ENCODE data around the gene CHURC1.

The CHURC1 gene

DNA sequence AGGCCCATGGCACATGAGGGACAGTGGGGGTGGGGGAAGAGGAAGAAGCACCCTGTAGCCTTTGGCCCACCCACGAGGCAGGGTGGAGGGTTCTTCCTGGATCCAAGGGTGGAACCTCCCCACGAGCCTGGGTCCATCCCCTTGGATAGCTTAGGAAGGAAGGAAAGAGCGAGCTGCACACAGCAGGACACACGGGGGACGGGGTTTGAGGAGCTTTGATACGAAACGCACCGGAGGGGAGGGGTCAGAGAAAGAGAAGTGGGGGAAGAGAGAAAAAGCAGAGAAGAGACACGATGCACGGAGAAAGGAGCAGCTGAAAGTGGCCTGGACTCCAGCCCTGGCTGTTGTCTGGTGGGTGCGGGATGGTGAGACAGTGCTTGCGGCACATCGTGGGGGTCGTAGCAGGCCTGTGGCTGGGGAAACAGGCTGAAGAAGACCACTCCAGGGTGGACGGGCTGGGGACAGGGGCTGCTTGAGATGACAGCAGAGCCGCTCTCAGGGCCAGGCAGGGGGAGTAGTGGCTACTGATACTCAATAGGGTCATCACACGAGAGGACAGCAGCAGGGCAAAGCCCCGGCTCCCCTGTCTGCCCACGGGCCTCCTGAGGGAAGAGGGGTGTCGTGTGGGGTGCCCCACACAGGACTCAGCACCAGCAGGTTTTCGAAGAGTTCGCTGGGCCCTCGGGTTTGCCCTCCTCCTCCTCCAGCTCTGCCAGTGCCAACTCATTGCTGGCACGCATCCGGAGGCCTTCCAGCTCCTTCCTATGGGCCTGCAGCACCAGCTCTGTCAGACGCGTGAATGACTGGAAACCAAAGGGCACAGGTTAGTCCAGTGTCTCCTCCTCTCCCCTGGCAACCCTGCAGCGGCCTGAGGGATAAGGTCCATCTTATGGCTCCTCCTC, 33.7 kb downstream of the CHURC1 start:
- H3F3A ChIP-seq (ENCODE audit: control insufficient read depth, insufficient read depth) = no peaks in the 10 kb centered on the region
- no peaks in the 10 kb centered on the region for H3K36me3 ChIP-seq (ENCODE audit: control insufficient read depth, low read length)
- no peaks in the 10 kb centered on the region for H3K27me3 ChIP-seq (ENCODE audit: control insufficient read depth, low read length)
- no peaks in the 10 kb centered on the region for H3K79me2 ChIP-seq (ENCODE audit: control insufficient read depth, low read length)
- TF ChIP-seq CTCF (IDR thresholded peaks at IDR 0.05; ENCODE audit: low read depth, low read length, poor library complexity, severe bottlenecking) (no peak), EZH2phosphoT487 (IDR thresholded peaks at IDR 0.05; ENCODE audit: borderline replicate concordance, low read length) (no peak)
- H3K9me2 ChIP-seq (replicated peaks; ENCODE audit: control insufficient read depth, low read length) = no peaks in the 10 kb centered on the region
- H3K4me3 ChIP-seq (ENCODE audit: low read length) = no peak overlapping the region
- H3K4me2 ChIP-seq (ENCODE audit: low read length) = no peak overlapping the region
- peaks cover 8% of the 10 kb centered on the region for H3K4me1 ChIP-seq (ENCODE audit: control insufficient read depth, low read length)
- no peaks in the 10 kb centered on the region for H3K9me3 ChIP-seq (ENCODE audit: control insufficient read depth, insufficient read depth, low read length)
- H3K27ac ChIP-seq (ENCODE audit: low read depth, low read length) = no peak overlapping the region
- H4K20me1 ChIP-seq (ENCODE audit: control insufficient read depth, insufficient read depth, low read depth, low read length) = 0 out of 2 replicates have a peak, but pooled peaks cover 4% of the 10 kb centered on the region

GRCh38 chr14:64948612-64949210, 34.5 kb downstream of the CHURC1 start:
- H3F3A ChIP-seq (ENCODE audit: control insufficient read depth, insufficient read depth) = no peaks in the 10 kb centered on the region
- H3K4me3 ChIP-seq (ENCODE audit: low read length) = no peak overlapping the region
- no peaks in the 10 kb centered on the region for H3K27me3 ChIP-seq (ENCODE audit: control insufficient read depth, low read length)
- H3K36me3 ChIP-seq (ENCODE audit: control insufficient read depth, low read length) = no peaks in the 10 kb centered on the region
- H3K4me1 ChIP-seq (ENCODE audit: control insufficient read depth, low read length) = peaks cover 8% of the 10 kb centered on the region
- no peaks in the 10 kb centered on the region for H3K9me3 ChIP-seq (ENCODE audit: control insufficient read depth, insufficient read depth, low read length)
- H3K79me2 ChIP-seq (ENCODE audit: control insufficient read depth, low read length) = no peaks in the 10 kb centered on the region
- H3K4me2 ChIP-seq (ENCODE audit: low read length) = no peak overlapping the region
- no peak for TF ChIP-seq CTCF (IDR thresholded peaks at IDR 0.05; ENCODE audit: low read depth, low read length, poor library complexity, severe bottlenecking)
- TF ChIP-seq EZH2phosphoT487 (IDR thresholded peaks at IDR 0.05; ENCODE audit: borderline replicate concordance, low read length) = no peak
- no peak overlapping the region for H3K27ac ChIP-seq (ENCODE audit: low read depth, low read length)
- H3K9me2 ChIP-seq (replicated peaks; ENCODE audit: control insufficient read depth, low read length) = no peaks in the 10 kb centered on the region
- H4K20me1 ChIP-seq (ENCODE audit: control insufficient read depth, insufficient read depth, low read depth, low read length) = 0 out of 2 replicates have a peak, but pooled peaks cover 3% of the 10 kb centered on the region

DNA sequence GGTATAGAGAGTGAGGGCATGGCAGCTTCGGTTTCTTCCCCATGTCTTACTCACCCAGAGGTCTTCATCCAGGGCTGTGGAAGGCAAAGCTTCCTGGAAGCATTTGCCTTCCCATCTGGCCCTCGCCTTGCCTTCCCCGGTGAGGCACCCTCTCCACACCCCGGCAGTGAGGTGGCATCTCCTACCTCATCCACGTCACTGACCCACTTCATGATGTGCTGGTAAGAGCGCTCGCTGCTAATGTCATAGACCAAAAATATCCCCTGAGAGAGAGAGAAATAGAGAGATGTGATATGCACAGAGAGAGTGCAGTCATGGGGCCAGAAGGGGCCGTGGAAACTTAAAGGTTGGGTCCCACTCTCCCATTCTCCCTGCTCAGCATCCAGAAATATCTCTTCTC, 36.6 kb downstream of the CHURC1 start:
- Histone ChIP-seq H3K27me3 (ENCODE audit: control insufficient read depth, low read length) (no peaks in the 10 kb centered on the region), H3K4me2 (ENCODE audit: low read length) (no peak overlapping the region), H3K27ac (ENCODE audit: low read depth, low read length) (no peak overlapping the region), H3K79me2 (ENCODE audit: control insufficient read depth, low read length) (no peaks in the 10 kb centered on the region), H3F3A (ENCODE audit: control insufficient read depth, insufficient read depth) (no peaks in the 10 kb centered on the region), H3K36me3 (ENCODE audit: control insufficient read depth, low read length) (no peaks in the 10 kb centered on the region), H4K20me1 (ENCODE audit: control insufficient read depth, insufficient read depth, low read depth, low read length) (0 out of 2 replicates have a peak, but pooled peaks cover 3% of the 10 kb centered on the region), H3K9me3 (ENCODE audit: control insufficient read depth, insufficient read depth, low read length) (no peaks in the 10 kb centered on the region), H3K4me3 (ENCODE audit: low read length) (no peak overlapping the region), H3K4me1 (ENCODE audit: control insufficient read depth, low read length) (peaks cover 8% of the 10 kb centered on the region), H3K9me2 (replicated peaks; ENCODE audit: control insufficient read depth, low read length) (no peaks in the 10 kb centered on the region)
- no peak for TF ChIP-seq EZH2phosphoT487 (IDR thresholded peaks at IDR 0.05; ENCODE audit: borderline replicate concordance, low read length)
- no peak for TF ChIP-seq CTCF (IDR thresholded peaks at IDR 0.05; ENCODE audit: low read depth, low read length, poor library complexity, severe bottlenecking)

All from DOHH2 (cell line).